OCI-LY1 (cell line): ENCODE results near the gene PAM.
"Not testable (repeated sequence)": the region's sequence is repeated elsewhere in the genome, so short reads cannot be mapped to it uniquely, and the experiment has no call there.

Experiments used
- H2AFZ ChIP-seq: fragments of 200-600 bp; sonication (generic), shearing (Covaris generic); 2 replicates; pipeline ENCODE4 v1.6.0; 2014; ENCODE audit warnings: antibody characterized with exemption, mild to moderate bottlenecking, low read length
- H3F3A ChIP-seq: fragments of 200-600 bp; sonication (generic), shearing (Covaris generic); 2 replicates; pipeline ENCODE4 v1.6.0; 2014; ENCODE audit warnings: mild to moderate bottlenecking, antibody characterized with exemption, low read length, moderate library complexity; ENCODE audit not compliant: insufficient read depth
- H3K27ac ChIP-seq: fragments of 200-600 bp; sonication (generic); 2 replicates; pipeline ENCODE4 v1.5.1; 2014; ENCODE audit warnings: low read length, mixed run types, mild to moderate bottlenecking, low read depth; ENCODE audit not compliant: poor library complexity, severe bottlenecking
- H3K27me3 ChIP-seq: fragments of 200-600 bp; sonication (generic); 2 replicates; pipeline ENCODE4 v1.6.0; 2014; ENCODE audit warnings: antibody characterized with exemption, mild to moderate bottlenecking, low read length, moderate library complexity; ENCODE audit not compliant: insufficient read depth
- H3K36me3 ChIP-seq: fragments of 200-600 bp; sonication (generic); 2 replicates; pipeline ENCODE4 v1.6.1; 2014; ENCODE audit warnings: mild to moderate bottlenecking, antibody characterized with exemption, low read length, moderate library complexity, mixed read lengths; ENCODE audit not compliant: insufficient read depth
- H3K4me1 ChIP-seq: fragments of 200-600 bp; sonication (generic); 2 replicates; pipeline ENCODE4 v1.5.1; 2014; ENCODE audit warnings: mild to moderate bottlenecking, low read length, moderate library complexity; ENCODE audit not compliant: insufficient read depth, severe bottlenecking
- H3K4me2 ChIP-seq: fragments of 200-600 bp; sonication (generic), shearing (Covaris generic); 2 replicates; pipeline ENCODE4 v1.6.1; 2014; ENCODE audit warnings: low read length
- H3K4me3 ChIP-seq: fragments of 200-600 bp; sonication (generic); 2 replicates; pipeline ENCODE4 v1.5.1; 2014; ENCODE audit warnings: low read length, low read depth, mild to moderate bottlenecking, mixed read lengths; ENCODE audit not compliant: poor library complexity, severe bottlenecking
- H3K79me2 ChIP-seq: fragments of 200-600 bp; shearing (Covaris generic); 2 replicates; pipeline ENCODE4 v1.6.1; 2016; ENCODE audit warnings: mixed run types, low read length, mixed read lengths; ENCODE audit not compliant: insufficient read depth
- H3K9ac ChIP-seq: fragments of 200-600 bp; sonication (generic), shearing (Covaris generic); 2 replicates; pipeline ENCODE4 v1.6.1; 2014; ENCODE audit warnings: mild to moderate bottlenecking, low read length, mixed read lengths
- H3K9me2 ChIP-seq: fragments of 200-600 bp; sonication (generic), shearing (Covaris generic); 2 replicates; pipeline ENCODE4 v1.6.1; 2014; ENCODE audit warnings: low read depth, mild to moderate bottlenecking, low read length, mixed read lengths
- H3K9me3 ChIP-seq: fragments of 200-600 bp; shearing (Covaris generic); 2 replicates; pipeline ENCODE4 v1.6.1; 2014; ENCODE audit warnings: low read length, mixed read lengths
- H4K20me1 ChIP-seq: fragments of 200-600 bp; sonication (generic), shearing (Covaris generic); 2 replicates; pipeline ENCODE4 v1.6.0; 2016; ENCODE audit warnings: mild to moderate bottlenecking, low read length; ENCODE audit not compliant: insufficient read depth
- CTCF ChIP-seq: fragments of 200-600 bp; sonication (generic), shearing (Covaris generic); IDR thresholded peaks from 2 replicates; pipeline ENCODE4 v1.5.1; 2017; ENCODE audit warnings: mild to moderate bottlenecking, antibody characterized with exemption, low read length, moderate library complexity, mixed read lengths
- EZH2 ChIP-seq: fragments of 200-600 bp; sonication (generic), shearing (Covaris generic); IDR thresholded peaks from 2 replicates; pipeline ENCODE4 v1.8.0; 2017; ENCODE audit warnings: borderline replicate concordance, mixed run types, mild to moderate bottlenecking, antibody characterized with exemption, low read length, moderate library complexity, mixed read lengths

PAM gene

GRCh38 chr5:103066326-103066725 lies 311.2 kb downstream of the PAM start:
- H3K9me3 ChIP-seq = no peaks in the 10 kb centered on the region
- H4K20me1 ChIP-seq = no peaks in the 10 kb centered on the region
- H3K4me3 ChIP-seq = no peak overlapping the region
- H3K36me3 ChIP-seq = no peaks in the 10 kb centered on the region
- no peaks in the 10 kb centered on the region for H3K27me3 ChIP-seq
- no peak overlapping the region for H3K9ac ChIP-seq
- H3K4me2 ChIP-seq = no peak overlapping the region
- H3K9me2 ChIP-seq = no peaks in the 10 kb centered on the region
- H3K4me1 ChIP-seq = no peaks in the 10 kb centered on the region
- no peak overlapping the region for H3K27ac ChIP-seq
- TF ChIP-seq EZH2 (no peak), CTCF (no peak)
- no peaks in the 10 kb centered on the region for H3F3A ChIP-seq
- H2AFZ ChIP-seq = no peak overlapping the region
- no peaks in the 10 kb centered on the region for H3K79me2 ChIP-seq

GRCh38 chr5:103073500-103073899 lies 318.4 kb downstream of the PAM start:
- H3K36me3 ChIP-seq, H3K27me3 ChIP-seq, H3F3A ChIP-seq, H3K9me3 ChIP-seq, H3K4me3 ChIP-seq, H3K4me2 ChIP-seq, H3K9me2 ChIP-seq, H3K4me1 ChIP-seq, H3K9ac ChIP-seq, H3K79me2 ChIP-seq, H4K20me1 ChIP-seq, H3K27ac ChIP-seq, H2AFZ ChIP-seq: not testable (repeated sequence)

GRCh38 chr5:103075442-103075841 lies 320.3 kb downstream of the PAM start:
- H3K4me3 ChIP-seq = no peak overlapping the region
- H3K27me3 ChIP-seq = no peaks in the 10 kb centered on the region
- no peak overlapping the region for H3K9ac ChIP-seq
- no peak for TF ChIP-seq EZH2
- TF ChIP-seq CTCF = no peak
- no peak overlapping the region for H2AFZ ChIP-seq
- no peaks in the 10 kb centered on the region for H3K9me2 ChIP-seq
- no peak overlapping the region for H3K27ac ChIP-seq
- H3F3A ChIP-seq = no peaks in the 10 kb centered on the region
- H4K20me1 ChIP-seq = no peaks in the 10 kb centered on the region
- H3K9me3 ChIP-seq = peaks cover 7% of the 10 kb centered on the region; the same call in 1 of the 2 replicates
- no peak overlapping the region for H3K4me2 ChIP-seq
- no peaks in the 10 kb centered on the region for H3K36me3 ChIP-seq
- H3K4me1 ChIP-seq = no peaks in the 10 kb centered on the region
- no peaks in the 10 kb centered on the region for H3K79me2 ChIP-seq
